ENCODE data around the gene TNFRSF1A.

DNA sequence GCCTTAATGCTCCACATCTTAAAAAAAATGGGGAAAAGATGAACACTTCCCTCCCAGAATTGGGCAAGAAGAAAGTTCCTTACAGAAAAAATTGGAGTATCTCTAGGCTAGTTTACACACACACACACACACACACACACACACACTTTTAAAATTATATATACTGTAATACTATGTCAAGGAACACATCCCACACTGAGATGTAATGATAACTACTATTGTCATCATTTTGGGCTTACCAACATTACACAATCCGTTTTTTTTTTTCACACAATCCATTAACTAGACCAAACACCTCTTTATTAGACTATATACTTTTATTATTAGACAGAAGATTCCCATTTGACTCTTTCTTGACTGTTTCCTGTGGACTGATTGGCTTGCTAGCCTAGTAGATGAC, 44.6 kb upstream of the TNFRSF1A start:
- TF ChIP-seq, protein P1, sequence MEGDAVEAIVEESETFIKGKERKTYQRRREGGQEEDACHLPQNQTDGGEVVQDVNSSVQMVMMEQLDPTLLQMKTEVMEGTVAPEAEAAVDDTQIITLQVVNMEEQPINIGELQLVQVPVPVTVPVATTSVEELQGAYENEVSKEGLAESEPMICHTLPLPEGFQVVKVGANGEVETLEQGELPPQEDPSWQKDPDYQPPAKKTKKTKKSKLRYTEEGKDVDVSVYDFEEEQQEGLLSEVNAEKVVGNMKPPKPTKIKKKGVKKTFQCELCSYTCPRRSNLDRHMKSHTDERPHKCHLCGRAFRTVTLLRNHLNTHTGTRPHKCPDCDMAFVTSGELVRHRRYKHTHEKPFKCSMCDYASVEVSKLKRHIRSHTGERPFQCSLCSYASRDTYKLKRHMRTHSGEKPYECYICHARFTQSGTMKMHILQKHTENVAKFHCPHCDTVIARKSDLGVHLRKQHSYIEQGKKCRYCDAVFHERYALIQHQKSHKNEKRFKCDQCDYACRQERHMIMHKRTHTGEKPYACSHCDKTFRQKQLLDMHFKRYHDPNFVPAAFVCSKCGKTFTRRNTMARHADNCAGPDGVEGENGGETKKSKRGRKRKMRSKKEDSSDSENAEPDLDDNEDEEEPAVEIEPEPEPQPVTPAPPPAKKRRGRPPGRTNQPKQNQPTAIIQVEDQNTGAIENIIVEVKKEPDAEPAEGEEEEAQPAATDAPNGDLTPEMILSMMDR (IDR thresholded peaks at IDR 0.05), result no peak
- TF ChIP-seq POLR2A (IDR thresholded peaks at IDR 0.05), result no peak

All from adrenal gland (tissue), 5 donors.